CD4-positive, alpha-beta T cell treated with Interleukin-15 for 4 hours (primary cell): Measurements from ENCODE around the gene ST6GALNAC2.

Experiments
- DNase-seq: peaks from one replicate; pipeline ENCODE4 v3.0.0-alpha.2; 2020; ENCODE audit warnings: low spot score

Gene ST6GALNAC2

GRCh38 chr17:76556765-76557367 lies 28.8 kb downstream of the ST6GALNAC2 start:
- DNase-seq = peak; percentile 44

- no peak for DNase-seq
These were observed 31.5 kb downstream of the ST6GALNAC2 start for GRCh38 chr17:76554131-76554530.

- DNase-seq = no peak
These were observed 32.3 kb downstream of the ST6GALNAC2 start for GRCh38 chr17:76553178-76553908.

- no peak for DNase-seq
These were observed 34.0 kb downstream of the ST6GALNAC2 start for GRCh38 chr17:76551685-76552084.

- DNase-seq = no peak
These were observed 34.7 kb downstream of the ST6GALNAC2 start for GRCh38 chr17:76550712-76551615.

- DNase-seq = no peak
These were observed 36.1 kb downstream of the ST6GALNAC2 start for GRCh38 chr17:76549539-76549938.

GRCh38 chr17:76549215-76549518 lies 36.5 kb downstream of the ST6GALNAC2 start:
- DNase-seq = no peak

- DNase-seq = no peak
These were observed 37.1 kb downstream of the ST6GALNAC2 start for GRCh38 chr17:76548378-76549214.

- DNase-seq = no peak
These were observed 37.9 kb downstream of the ST6GALNAC2 start for GRCh38 chr17:76547642-76548202.

- DNase-seq = peak; percentile 65
These were observed 38.4 kb downstream of the ST6GALNAC2 start for GRCh38 chr17:76547183-76547641.

- no peak for DNase-seq
These were observed 39.0 kb downstream of the ST6GALNAC2 start for GRCh38 chr17:76546556-76547182.

GRCh38 chr17:76545918-76546555 lies 39.6 kb downstream of the ST6GALNAC2 start:
- no peak for DNase-seq

GRCh38 chr17:76544546-76545365 lies 40.9 kb downstream of the ST6GALNAC2 start:
- no peak for DNase-seq

GRCh38 chr17:76543826-76544545 lies 41.7 kb downstream of the ST6GALNAC2 start:
- DNase-seq = no peak

- DNase-seq = no peak
These were observed 42.2 kb downstream of the ST6GALNAC2 start for GRCh38 chr17:76543482-76543825.

- DNase-seq = no peak
These were observed 42.7 kb downstream of the ST6GALNAC2 start for GRCh38 chr17:76542984-76543383.

GRCh38 chr17:76542566-76542971 lies 43.1 kb downstream of the ST6GALNAC2 start:
- DNase-seq = no peak

- DNase-seq = no peak
These were observed 43.8 kb downstream of the ST6GALNAC2 start for GRCh38 chr17:76541739-76542454.
